ENCODE data around the gene CCDC33. TPM values are rescaled to one million over a fixed set of nuclear protein-coding genes. Genes with fewer than 3 reads are reported as not detected.

CCDC33 gene
- total RNA-seq, 1 experiment from 2014 or later: 10.6 TPM

DNA sequence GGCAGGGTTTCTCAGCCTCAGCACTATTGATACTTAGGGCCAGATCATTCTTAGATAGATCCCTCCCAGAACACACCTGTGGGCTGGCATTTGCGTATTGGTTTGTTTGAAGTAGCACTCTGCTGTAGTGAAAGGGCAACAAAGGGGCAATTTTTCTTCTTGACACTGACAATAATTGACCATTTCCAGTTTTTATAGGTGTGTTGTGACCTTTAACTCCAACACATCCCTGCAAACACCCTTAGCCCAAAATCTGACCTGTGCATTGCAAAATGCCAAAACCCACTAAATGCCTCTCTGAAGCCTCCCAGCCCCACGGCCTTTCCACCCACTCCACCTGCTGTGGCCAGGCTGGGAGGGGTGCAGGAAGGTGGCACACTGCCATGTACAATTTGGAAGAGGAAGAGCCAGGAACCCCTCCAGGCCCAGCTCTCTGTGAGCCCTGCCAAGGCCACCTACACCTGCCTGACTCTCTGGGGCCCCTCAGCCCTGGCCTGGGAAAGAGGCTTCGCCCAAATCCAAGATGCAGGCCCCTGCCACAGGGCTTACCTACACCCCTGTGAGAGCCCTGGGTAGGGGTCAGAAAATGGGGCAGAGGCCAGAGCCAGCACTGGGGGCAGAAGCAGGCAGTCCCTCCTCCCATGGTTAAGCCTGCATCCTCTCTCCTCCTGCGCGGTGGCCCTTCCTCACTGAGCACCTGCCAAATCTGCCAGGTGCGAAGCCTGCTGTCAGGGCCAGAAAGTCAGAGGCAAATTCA, 140.9 kb downstream of the CCDC33 start:
- Mint-ChIP-seq H3K4me1 (peaks cover 17% of the 10 kb centered on the region), H3K27ac (no peak overlapping the region), H3K4me3 (no peak overlapping the region), H3K36me3 (no peaks in the 10 kb centered on the region), H3K9me3 (no peaks in the 10 kb centered on the region), H3K27me3 (ENCODE audit: low read depth) (no peaks in the 10 kb centered on the region; the same call in 1 of the 2 replicates)
- peak; percentile 8 for DNase-seq (ENCODE audit: low spot score)
- POLR2A ChIA-PET: no interaction called here
- CTCF ChIA-PET: interaction anchor here (1.0 to 1.6 kb wide), 5 partner anchors 58 to 106 kb away, joined by 3 to 9 read pairs (median 6); no protein-coding TSS in a partner anchor
- TF ChIP-seq FOXP1 (CRISPR knock-in tag; IDR thresholded peaks at IDR 0.05; ENCODE audit: borderline replicate concordance) (no peak), ATF1 (CRISPR knock-in tag; IDR thresholded peaks at IDR 0.05) (no peak), CTCF (IDR thresholded peaks at IDR 0.05) (no peak), STAT6 (CRISPR knock-in tag; conservative IDR thresholded peaks at IDR 0.05; ENCODE audit: low read depth) (no peak), ZBTB21 (CRISPR knock-in tag; IDR thresholded peaks at IDR 0.05; ENCODE audit: borderline replicate concordance) (no peak), ZNF317 (CRISPR knock-in tag; IDR thresholded peaks at IDR 0.05; ENCODE audit: borderline replicate concordance, low read depth) (no peak), ZNF263 (CRISPR knock-in tag; IDR thresholded peaks at IDR 0.05; ENCODE audit: low read depth) (no peak), NR2C2 (CRISPR knock-in tag; IDR thresholded peaks at IDR 0.05) (no peak), ZBTB43 (CRISPR knock-in tag; IDR thresholded peaks at IDR 0.05) (no peak)
- TF ChIP-seq, protein P1, sequence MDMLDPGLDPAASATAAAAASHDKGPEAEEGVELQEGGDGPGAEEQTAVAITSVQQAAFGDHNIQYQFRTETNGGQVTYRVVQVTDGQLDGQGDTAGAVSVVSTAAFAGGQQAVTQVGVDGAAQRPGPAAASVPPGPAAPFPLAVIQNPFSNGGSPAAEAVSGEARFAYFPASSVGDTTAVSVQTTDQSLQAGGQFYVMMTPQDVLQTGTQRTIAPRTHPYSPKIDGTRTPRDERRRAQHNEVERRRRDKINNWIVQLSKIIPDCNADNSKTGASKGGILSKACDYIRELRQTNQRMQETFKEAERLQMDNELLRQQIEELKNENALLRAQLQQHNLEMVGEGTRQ (CRISPR knock-in tag; IDR thresholded peaks at IDR 0.05): no peak
- TF ChIP-seq, protein P2, sequence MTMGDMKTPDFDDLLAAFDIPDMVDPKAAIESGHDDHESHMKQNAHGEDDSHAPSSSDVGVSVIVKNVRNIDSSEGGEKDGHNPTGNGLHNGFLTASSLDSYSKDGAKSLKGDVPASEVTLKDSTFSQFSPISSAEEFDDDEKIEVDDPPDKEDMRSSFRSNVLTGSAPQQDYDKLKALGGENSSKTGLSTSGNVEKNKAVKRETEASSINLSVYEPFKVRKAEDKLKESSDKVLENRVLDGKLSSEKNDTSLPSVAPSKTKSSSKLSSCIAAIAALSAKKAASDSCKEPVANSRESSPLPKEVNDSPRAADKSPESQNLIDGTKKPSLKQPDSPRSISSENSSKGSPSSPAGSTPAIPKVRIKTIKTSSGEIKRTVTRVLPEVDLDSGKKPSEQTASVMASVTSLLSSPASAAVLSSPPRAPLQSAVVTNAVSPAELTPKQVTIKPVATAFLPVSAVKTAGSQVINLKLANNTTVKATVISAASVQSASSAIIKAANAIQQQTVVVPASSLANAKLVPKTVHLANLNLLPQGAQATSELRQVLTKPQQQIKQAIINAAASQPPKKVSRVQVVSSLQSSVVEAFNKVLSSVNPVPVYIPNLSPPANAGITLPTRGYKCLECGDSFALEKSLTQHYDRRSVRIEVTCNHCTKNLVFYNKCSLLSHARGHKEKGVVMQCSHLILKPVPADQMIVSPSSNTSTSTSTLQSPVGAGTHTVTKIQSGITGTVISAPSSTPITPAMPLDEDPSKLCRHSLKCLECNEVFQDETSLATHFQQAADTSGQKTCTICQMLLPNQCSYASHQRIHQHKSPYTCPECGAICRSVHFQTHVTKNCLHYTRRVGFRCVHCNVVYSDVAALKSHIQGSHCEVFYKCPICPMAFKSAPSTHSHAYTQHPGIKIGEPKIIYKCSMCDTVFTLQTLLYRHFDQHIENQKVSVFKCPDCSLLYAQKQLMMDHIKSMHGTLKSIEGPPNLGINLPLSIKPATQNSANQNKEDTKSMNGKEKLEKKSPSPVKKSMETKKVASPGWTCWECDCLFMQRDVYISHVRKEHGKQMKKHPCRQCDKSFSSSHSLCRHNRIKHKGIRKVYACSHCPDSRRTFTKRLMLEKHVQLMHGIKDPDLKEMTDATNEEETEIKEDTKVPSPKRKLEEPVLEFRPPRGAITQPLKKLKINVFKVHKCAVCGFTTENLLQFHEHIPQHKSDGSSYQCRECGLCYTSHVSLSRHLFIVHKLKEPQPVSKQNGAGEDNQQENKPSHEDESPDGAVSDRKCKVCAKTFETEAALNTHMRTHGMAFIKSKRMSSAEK (CRISPR knock-in tag; IDR thresholded peaks at IDR 0.05; ENCODE audit: borderline replicate concordance): no peak
- TF ChIP-seq, protein P3, sequence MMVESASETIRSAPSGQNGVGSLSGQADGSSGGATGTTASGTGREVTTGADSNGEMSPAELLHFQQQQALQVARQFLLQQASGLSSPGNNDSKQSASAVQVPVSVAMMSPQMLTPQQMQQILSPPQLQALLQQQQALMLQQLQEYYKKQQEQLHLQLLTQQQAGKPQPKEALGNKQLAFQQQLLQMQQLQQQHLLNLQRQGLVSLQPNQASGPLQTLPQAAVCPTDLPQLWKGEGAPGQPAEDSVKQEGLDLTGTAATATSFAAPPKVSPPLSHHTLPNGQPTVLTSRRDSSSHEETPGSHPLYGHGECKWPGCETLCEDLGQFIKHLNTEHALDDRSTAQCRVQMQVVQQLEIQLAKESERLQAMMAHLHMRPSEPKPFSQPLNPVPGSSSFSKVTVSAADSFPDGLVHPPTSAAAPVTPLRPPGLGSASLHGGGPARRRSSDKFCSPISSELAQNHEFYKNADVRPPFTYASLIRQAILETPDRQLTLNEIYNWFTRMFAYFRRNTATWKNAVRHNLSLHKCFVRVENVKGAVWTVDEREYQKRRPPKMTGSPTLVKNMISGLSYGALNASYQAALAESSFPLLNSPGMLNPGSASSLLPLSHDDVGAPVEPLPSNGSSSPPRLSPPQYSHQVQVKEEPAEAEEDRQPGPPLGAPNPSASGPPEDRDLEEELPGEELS (CRISPR knock-in tag; IDR thresholded peaks at IDR 0.05): no peak
- ATAC-seq: no peak

All from WTC11 (cell line).